B cell (primary cell): ENCODE results near the gene ETV3. TPM values are rescaled to one million over a fixed set of nuclear protein-coding genes. Genes with fewer than 3 reads are reported as not detected.

Experiments
- ATAC-seq: fragments of 200-7000 bp; cut with Tn5 transposase; one replicate; pipeline ENCODE4 v1.10.0; 2021; ENCODE audit warnings: low read depth, mild to moderate bottlenecking, moderate number of reproducible peaks, moderate library complexity
- CTCF ChIA-PET: fragments of 350-600 bp; sonication (Branson Sonifier 250); formaldehyde crosslinking; loops from one replicate; lab custom pipeline; 2021; ENCODE audit warnings: antibody characterized with exemption, inconsistent platforms; lab: Charles Lee
- POLR2A ChIA-PET: fragments of 350-600 bp; sonication (Branson Sonifier 250); formaldehyde crosslinking; loops from one replicate; lab custom pipeline; 2021; ENCODE audit warnings: antibody characterized with exemption; lab: Charles Lee
- DNase-seq: peaks from one replicate; pipeline ENCODE4 v3.0.0; 2013
- H2AFZ ChIP-seq: 2 replicates; pipeline ENCODE4 v1.6.1; 2012; ENCODE audit warnings: mild to moderate bottlenecking, low read depth, low read length; ENCODE audit not compliant: insufficient read depth, poor library complexity, severe bottlenecking
- H3K27ac ChIP-seq, 2 donors: 1 replicate in 1 of 2; 2 replicates in 1 of 2; pipeline ENCODE4 v1.5.1; 2012 to 2013; ENCODE audit warnings: low read length in 2 of 2, mild to moderate bottlenecking in 2 of 2, moderate library complexity in 1 of 2
- H3K27me3 ChIP-seq, 4 experiments: fragments of 200-600 bp in 1 of 4; sonication (generic) in 1 of 4; replicated peaks in 1 of 4; 1 replicate in 2 of 4; 2 replicates in 2 of 4; pipeline versions ENCODE4 v1.6.1 to v1.7.0; 2013 to 2016; ENCODE audit warnings: low read length in 3 of 4, mild to moderate bottlenecking in 2 of 4, mixed read lengths in 1 of 4, moderate library complexity in 1 of 4; ENCODE audit not compliant: insufficient read depth in 4 of 4, control insufficient read depth in 3 of 4; ENCODE audit errors: control extremely low read depth in 1 of 4
- H3K36me3 ChIP-seq, 2 experiments: replicated peaks in 1 of 2; 1 replicate in 1 of 2; 2 replicates in 1 of 2; pipeline versions ENCODE4 v1.6.1 to v1.7.1; 2013; ENCODE audit warnings: low read length in 1 of 2; ENCODE audit not compliant: insufficient read depth in 2 of 2, control insufficient read depth in 1 of 2; ENCODE audit errors: control extremely low read depth in 1 of 2, extremely low read depth in 1 of 2
- H3K4me1 ChIP-seq, 2 donors: fragments of 200-600 bp in 1 of 2; sonication (generic) in 1 of 2; 1 replicate in 1 of 2; 2 replicates in 1 of 2; pipeline versions ENCODE4 v1.5.1 to v1.6.1; 2013 to 2017; ENCODE audit warnings: low read length in 2 of 2; ENCODE audit not compliant: control insufficient read depth in 2 of 2, insufficient read depth in 2 of 2
- H3K4me2 ChIP-seq: replicated peaks from 2 replicates; pipeline ENCODE3; 2012; ENCODE audit warnings: mild to moderate bottlenecking, low read depth, low read length; ENCODE audit not compliant: poor library complexity, severe bottlenecking
- H3K4me3 ChIP-seq, 5 experiments: fragments of 200-600 bp in 1 of 5; sonication (generic) in 1 of 5; 1 replicate in 3 of 5; 2 replicates in 2 of 5; pipeline versions ENCODE4 v1.5.1 to v1.7.0; 2011 to 2016; ENCODE audit warnings: low read length in 4 of 5, mild to moderate bottlenecking in 4 of 5, low read depth in 2 of 5, control low read depth in 1 of 5, moderate library complexity in 1 of 5; ENCODE audit not compliant: insufficient read depth in 1 of 5; ENCODE audit errors: control extremely low read depth in 1 of 5, extremely low read depth in 1 of 5
- H3K79me2 ChIP-seq: fragments of 200-600 bp; sonication (generic); one replicate; pipeline ENCODE4 v1.6.0; 2016; ENCODE audit warnings: low read length; ENCODE audit not compliant: control insufficient read depth, insufficient read depth
- H3K9ac ChIP-seq: fragments of 200-600 bp; sonication (generic); 2 replicates; pipeline ENCODE4 v1.6.1; 2017; ENCODE audit warnings: mild to moderate bottlenecking, low read length, moderate library complexity
- H3K9me3 ChIP-seq, 3 donors: one replicate each; pipeline versions ENCODE4 v1.6.1 to v1.7.1; 2013; ENCODE audit warnings: low read length in 2 of 3; ENCODE audit not compliant: control insufficient read depth in 2 of 3, insufficient read depth in 1 of 3; ENCODE audit errors: control extremely low read depth in 1 of 3
- H4K20me1 ChIP-seq: 2 replicates; pipeline ENCODE4 v1.6.0; 2012; ENCODE audit warnings: mild to moderate bottlenecking, low read length; ENCODE audit not compliant: insufficient read depth, control insufficient read depth, poor library complexity, severe bottlenecking
- H3K27ac Mint-ChIP-seq: one replicate; pipeline ENCODE4 v1.8.0; 2021; ENCODE audit warnings: mixed read lengths
- H3K27me3 Mint-ChIP-seq: one replicate; pipeline ENCODE4 v1.8.0; 2021; ENCODE audit warnings: mixed read lengths
- H3K4me1 Mint-ChIP-seq: one replicate; pipeline ENCODE4 v1.8.0; 2021; ENCODE audit warnings: mixed read lengths
- H3K4me3 Mint-ChIP-seq: one replicate; pipeline ENCODE4 v1.8.0; 2021; ENCODE audit warnings: mixed read lengths
- H3K9me3 Mint-ChIP-seq: one replicate; pipeline ENCODE4 v1.8.0; 2022; ENCODE audit warnings: mixed read lengths; ENCODE audit not compliant: insufficient read depth
- EZH2 ChIP-seq: IDR thresholded peaks from 2 replicates; pipeline ENCODE4 v1.6.1; 2012; ENCODE audit warnings: borderline replicate concordance, low read depth, mild to moderate bottlenecking, moderate library complexity, low read length; ENCODE audit not compliant: insufficient read depth, poor library complexity, severe bottlenecking
- WGBS: methylation state at CpG from one replicate; pipeline ENCODE4 v1.1.5; 2013; ENCODE audit warnings: missing lambda C conversion rate; ENCODE audit not compliant: insufficient coverage; 5-methylcytosine and 5-hydroxymethylcytosine counted together
- intact Hi-C: fragments of 100-400 bp; cut with micrococcal nuclease; formaldehyde crosslinking; loops from one replicate; pipeline ENCODE4 v1.10.0; 2022
- polyA plus RNA-seq: library from polyadenylated mRNA; depleted of rRNA; stranded (reverse); fragments of >200 nt; gene quantifications from 2 replicates; pipeline ENCODE4 v1.2.3, GENCODE V29; 2012
- total RNA-seq, 2 donors: library from RNA; stranded (reverse); fragments of 120-200 nt in 1 of 2; gene quantifications; 1 replicate in 1 of 2; 2 replicates in 1 of 2; pipeline versions ENCODE4 v1.2.3 to v1.2.4, GENCODE V29; 2013 to 2022
- TF ChIP-seq, protein P1 (sequence below): fragments of 200-600 bp; IDR thresholded peaks from one replicate; pipeline ENCODE4 v1.8.0; 2022; ENCODE audit warnings: antibody characterized with exemption, mild to moderate bottlenecking

The ETV3 gene
- total and polyA plus RNA-seq, 2 donors (not counting 1 experiment from before 2014, with no cell fraction given): 16.7 to 34.1 TPM

DNA sequence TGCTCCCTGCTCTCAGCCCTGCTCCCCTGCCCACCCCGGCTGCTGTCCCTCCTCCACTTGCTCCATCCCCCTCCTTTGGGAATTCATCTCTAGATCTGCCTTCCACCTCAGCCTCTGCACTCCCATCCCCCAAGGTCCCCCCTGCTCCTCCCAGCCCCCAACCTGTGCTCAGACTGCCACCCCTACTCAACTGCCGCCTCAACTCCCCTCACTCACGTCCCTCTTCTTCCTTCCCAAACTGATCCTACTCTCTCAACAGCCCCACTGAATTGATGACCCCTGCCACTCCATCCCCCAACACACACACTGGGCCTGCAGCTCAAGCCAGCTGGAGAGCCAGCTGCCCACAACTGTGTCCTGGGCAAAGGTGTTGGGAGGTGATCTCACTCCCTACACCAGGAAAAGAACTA, 22.8 kb downstream of the ETV3 start:
- Histone ChIP-seq H3K27me3 (peaks cover 0 to 8% (median 0%) of the 10 kb centered on the region in 4 experiments), H3K4me2 (no peak overlapping the region), H3K27ac (no peak overlapping the region), H3K9ac (no peak overlapping the region), H3K36me3 (no peaks in the 10 kb centered on the region), H4K20me1 (no peaks in the 10 kb centered on the region), H2AFZ (no peak overlapping the region), H3K4me1 (peaks cover 11 to 12% of the 10 kb centered on the region in 2 donors), H3K9me3 (no peaks in the 10 kb centered on the region), H3K79me2 (no peaks in the 10 kb centered on the region), H3K4me3 (no peak overlapping the region)
- peaks cover 10% of the 10 kb centered on the region for H3K27me3 Mint-ChIP-seq
- H3K4me3 Mint-ChIP-seq: no peak overlapping the region
- no peak for TF ChIP-seq EZH2
- TF ChIP-seq, protein P1, sequence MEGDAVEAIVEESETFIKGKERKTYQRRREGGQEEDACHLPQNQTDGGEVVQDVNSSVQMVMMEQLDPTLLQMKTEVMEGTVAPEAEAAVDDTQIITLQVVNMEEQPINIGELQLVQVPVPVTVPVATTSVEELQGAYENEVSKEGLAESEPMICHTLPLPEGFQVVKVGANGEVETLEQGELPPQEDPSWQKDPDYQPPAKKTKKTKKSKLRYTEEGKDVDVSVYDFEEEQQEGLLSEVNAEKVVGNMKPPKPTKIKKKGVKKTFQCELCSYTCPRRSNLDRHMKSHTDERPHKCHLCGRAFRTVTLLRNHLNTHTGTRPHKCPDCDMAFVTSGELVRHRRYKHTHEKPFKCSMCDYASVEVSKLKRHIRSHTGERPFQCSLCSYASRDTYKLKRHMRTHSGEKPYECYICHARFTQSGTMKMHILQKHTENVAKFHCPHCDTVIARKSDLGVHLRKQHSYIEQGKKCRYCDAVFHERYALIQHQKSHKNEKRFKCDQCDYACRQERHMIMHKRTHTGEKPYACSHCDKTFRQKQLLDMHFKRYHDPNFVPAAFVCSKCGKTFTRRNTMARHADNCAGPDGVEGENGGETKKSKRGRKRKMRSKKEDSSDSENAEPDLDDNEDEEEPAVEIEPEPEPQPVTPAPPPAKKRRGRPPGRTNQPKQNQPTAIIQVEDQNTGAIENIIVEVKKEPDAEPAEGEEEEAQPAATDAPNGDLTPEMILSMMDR: no peak
- WGBS: 88% methylated on average over 3 of the region's 3 CpGs
- intact Hi-C loops: no loop called here
- H3K9me3 Mint-ChIP-seq: no peaks in the 10 kb centered on the region
- POLR2A ChIA-PET: no interaction called here
- peaks cover 13% of the 10 kb centered on the region for H3K4me1 Mint-ChIP-seq
- H3K27ac Mint-ChIP-seq: no peak overlapping the region
- DNase-seq (no peak), ATAC-seq (no peak)
- CTCF ChIA-PET: interaction anchor here (1.1 to 1.9 kb wide), 2 partner anchors 25 to 41 kb away, joined by 4 to 6 read pairs; no protein-coding TSS in a partner anchor

DNA sequence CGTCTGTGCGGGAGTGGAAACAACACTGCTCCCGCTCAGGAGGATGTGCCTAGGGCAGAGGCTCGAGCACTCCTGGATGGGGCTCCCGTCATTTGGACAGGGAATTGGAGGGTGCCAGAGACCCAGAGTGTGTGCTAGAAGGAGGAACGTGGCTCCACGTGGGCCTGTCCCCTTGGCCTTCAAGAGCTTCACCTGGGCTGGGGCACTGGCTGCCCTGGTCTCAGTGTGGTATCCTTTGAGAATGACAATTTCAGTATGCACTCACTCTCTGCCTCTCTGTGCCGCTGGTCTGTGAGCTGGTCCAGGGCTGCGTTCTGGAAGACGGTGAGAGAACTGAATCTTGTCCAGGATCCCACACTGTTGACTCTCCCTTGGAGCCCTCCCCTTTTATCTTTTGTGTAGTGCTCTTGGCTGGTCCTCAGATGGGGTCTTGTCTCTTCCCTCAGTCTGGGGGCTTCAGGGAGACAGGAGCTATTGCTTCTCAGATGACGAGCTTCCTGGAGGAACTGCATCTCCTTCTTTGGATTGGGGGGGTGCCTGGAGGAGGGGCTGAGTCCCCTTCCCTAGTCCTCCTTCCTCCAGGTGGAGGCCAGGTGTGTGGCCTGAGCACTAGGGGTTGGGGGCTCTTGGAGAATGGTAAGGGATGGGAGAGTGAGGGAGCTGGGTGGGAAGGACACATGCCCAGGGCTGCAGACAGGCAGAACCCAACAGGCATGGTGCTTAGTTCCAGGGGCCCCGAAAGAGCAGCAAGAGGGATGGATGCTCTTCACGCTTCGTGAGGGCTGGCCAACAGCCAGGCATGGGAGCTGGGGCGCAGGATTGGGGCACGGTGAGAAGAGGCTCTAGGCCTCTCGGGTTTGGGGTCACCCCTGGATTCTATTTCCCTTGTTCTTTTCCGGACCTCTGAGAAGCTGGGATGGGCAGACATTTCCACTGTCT, 23.7 kb downstream of the ETV3 start:
- 90% methylated on average over 12 of the region's 18 CpGs for WGBS
- Histone ChIP-seq H3K36me3 (no peaks in the 10 kb centered on the region), H2AFZ (no peak overlapping the region), H3K4me2 (no peak overlapping the region), H3K9ac (no peak overlapping the region), H3K27ac (no peak overlapping the region), H3K4me3 (no peak overlapping the region), H3K79me2 (no peaks in the 10 kb centered on the region), H3K27me3 (peaks cover 0 to 8% (median 0%) of the 10 kb centered on the region in 4 experiments), H4K20me1 (no peaks in the 10 kb centered on the region), H3K9me3 (no peaks in the 10 kb centered on the region), H3K4me1 (peaks cover 11 to 12% of the 10 kb centered on the region in 2 donors)
- intact Hi-C loops: no loop called here
- H3K4me1 Mint-ChIP-seq: peaks cover 13% of the 10 kb centered on the region
- ATAC-seq (no peak), DNase-seq (no peak)
- no peaks in the 10 kb centered on the region for H3K9me3 Mint-ChIP-seq
- H3K27ac Mint-ChIP-seq: no peak overlapping the region
- TF ChIP-seq, protein P1: no peak
- TF ChIP-seq EZH2: no peak
- ChIA-PET CTCF (interaction anchor here (1.0 to 1.1 kb wide), 2 partner anchors 24 kb away, joined by 3 to 4 read pairs; no protein-coding TSS in a partner anchor), POLR2A (no interaction called here)
- peaks cover 16% of the 10 kb centered on the region for H3K27me3 Mint-ChIP-seq
- no peak overlapping the region for H3K4me3 Mint-ChIP-seq
